Thyroid gland (tissue), 4 donors: Measurements from ENCODE around the gene PDSS1. TPM values are rescaled to one million over a fixed set of nuclear protein-coding genes. Genes with fewer than 3 reads are reported as not detected.
"Not testable (repeated sequence)": the region's sequence is repeated elsewhere in the genome, so short reads cannot be mapped to it uniquely, and the experiment has no call there.

Experiments
- DNase-seq, 2 donors: peaks; one replicate each; pipeline ENCODE4 v3.0.0-alpha.2; 2019
- H3K27ac ChIP-seq, 3 donors: fragments of 200-600 bp; sonication (generic); 1 replicate in 2 of 3; 2 replicates in 1 of 3; pipeline ENCODE4 v1.5.1; 2016 to 2019; ENCODE audit warnings: mild to moderate bottlenecking in 1 of 3, moderate library complexity in 1 of 3
- H3K27me3 ChIP-seq: fragments of 200-600 bp; sonication (generic); one replicate; pipeline ENCODE4 v1.5.1; 2019
- H3K36me3 ChIP-seq, 2 donors: fragments of 200-600 bp; sonication (generic); one replicate each; pipeline ENCODE4 v1.5.1; 2016 to 2019
- H3K4me1 ChIP-seq, 2 donors: fragments of 200-600 bp; sonication (generic); one replicate each; pipeline ENCODE4 v1.5.1; 2017 to 2019
- H3K4me3 ChIP-seq, 3 donors: fragments of 200-600 bp; sonication (generic); replicated peaks in 1 of 3; 1 replicate in 2 of 3; 2 replicates in 1 of 3; pipeline ENCODE4 v1.5.1; 2016; ENCODE audit warnings: mild to moderate bottlenecking in 1 of 3
- H3K9me3 ChIP-seq: fragments of 200-600 bp; sonication (generic); one replicate; pipeline ENCODE4 v1.5.1; 2017
- POLR2A ChIP-seq, 2 donors: fragments of 450-650 bp; IDR thresholded peaks; one replicate each; pipeline ENCODE4 v1.6.1; 2017; ENCODE audit warnings: antibody characterized with exemption in 2 of 2, mild to moderate bottlenecking in 2 of 2, moderate library complexity in 1 of 2
- WGBS, 2 donors: methylation state at CpG; one replicate each; pipeline ENCODE4 v1.1.5; 2017; 5-methylcytosine and 5-hydroxymethylcytosine counted together
- intact Hi-C: fragments of 100-400 bp; cut with DNase I; formaldehyde crosslinking; loops from one replicate; pipeline ENCODE4 v1.15.1; 2023
- total RNA-seq, 4 donors: library from RNA; depleted of rRNA; stranded (reverse); fragments of >200 nt; gene quantifications; one replicate each; pipeline ENCODE4 v1.2.3, GENCODE V29; 2016
- TF ChIP-seq, protein P1 (sequence below), 6 experiments: fragments of 200-600 bp in 3 of 6; fragments of 450-650 bp in 3 of 6; sonication (generic) in 3 of 6; IDR thresholded peaks; one replicate each; pipeline ENCODE4 v1.5.1; 2016 to 2019; ENCODE audit warnings: antibody characterized with exemption in 6 of 6, mild to moderate bottlenecking in 2 of 6, inconsistent platforms in 1 of 6, moderate library complexity in 1 of 6

Gene PDSS1
- total RNA-seq, 4 donors from 2014 or later = 2.7 to 15.0 (median 3.6) TPM

- H3K4me1 ChIP-seq = no peaks in the 10 kb centered on the region
- DNase-seq = no peak
- TF ChIP-seq, protein P1, sequence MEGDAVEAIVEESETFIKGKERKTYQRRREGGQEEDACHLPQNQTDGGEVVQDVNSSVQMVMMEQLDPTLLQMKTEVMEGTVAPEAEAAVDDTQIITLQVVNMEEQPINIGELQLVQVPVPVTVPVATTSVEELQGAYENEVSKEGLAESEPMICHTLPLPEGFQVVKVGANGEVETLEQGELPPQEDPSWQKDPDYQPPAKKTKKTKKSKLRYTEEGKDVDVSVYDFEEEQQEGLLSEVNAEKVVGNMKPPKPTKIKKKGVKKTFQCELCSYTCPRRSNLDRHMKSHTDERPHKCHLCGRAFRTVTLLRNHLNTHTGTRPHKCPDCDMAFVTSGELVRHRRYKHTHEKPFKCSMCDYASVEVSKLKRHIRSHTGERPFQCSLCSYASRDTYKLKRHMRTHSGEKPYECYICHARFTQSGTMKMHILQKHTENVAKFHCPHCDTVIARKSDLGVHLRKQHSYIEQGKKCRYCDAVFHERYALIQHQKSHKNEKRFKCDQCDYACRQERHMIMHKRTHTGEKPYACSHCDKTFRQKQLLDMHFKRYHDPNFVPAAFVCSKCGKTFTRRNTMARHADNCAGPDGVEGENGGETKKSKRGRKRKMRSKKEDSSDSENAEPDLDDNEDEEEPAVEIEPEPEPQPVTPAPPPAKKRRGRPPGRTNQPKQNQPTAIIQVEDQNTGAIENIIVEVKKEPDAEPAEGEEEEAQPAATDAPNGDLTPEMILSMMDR (IDR thresholded peaks at IDR 0.05) = no peak
- no peak for TF ChIP-seq POLR2A (IDR thresholded peaks at IDR 0.05)
- H3K36me3 ChIP-seq = no peaks in the 10 kb centered on the region
- H3K27me3 ChIP-seq = no peaks in the 10 kb centered on the region
- H3K9me3 ChIP-seq = no peaks in the 10 kb centered on the region
- WGBS, 2 donors = 51 to 55% methylated on average over 6 of the region's 6 CpGs
- H3K27ac ChIP-seq = no peak overlapping the region
- H3K4me3 ChIP-seq = no peak overlapping the region
- intact Hi-C loops = no loop called here
Observed at GRCh38 chr10:26690731-26691475, 6.6 kb upstream of the PDSS1 start.

GRCh38 chr10:26694536-26694935, 3.0 kb upstream of the PDSS1 start:
- H3K4me3 ChIP-seq, DNase-seq, H3K27ac ChIP-seq, H3K27me3 ChIP-seq, intact Hi-C loops, H3K4me1 ChIP-seq, H3K9me3 ChIP-seq, H3K36me3 ChIP-seq: not testable (repeated sequence)
- 78 to 83% methylated on average over 4 of the region's 4 CpGs for WGBS, 2 donors

DNA sequence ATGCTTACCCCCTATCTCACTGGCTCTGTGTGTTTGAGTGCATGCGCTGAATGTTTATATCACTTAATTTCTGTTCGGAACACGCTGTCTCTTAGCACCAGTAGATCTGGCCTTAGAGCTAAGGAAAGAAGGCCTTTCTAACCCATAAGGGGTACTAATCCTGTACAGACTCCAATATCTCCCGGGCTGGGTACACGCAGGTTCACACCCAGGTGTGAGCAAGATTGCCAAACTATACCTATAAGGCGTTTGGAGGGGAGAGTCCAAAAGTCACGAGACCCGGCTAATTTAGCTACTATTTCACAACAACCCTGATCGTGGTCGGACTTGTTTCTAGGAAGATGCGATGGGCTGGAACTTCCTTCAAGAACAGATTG, 727 bp upstream of the PDSS1 start:
- no peak for DNase-seq
- Histone ChIP-seq H3K27me3 (no peaks in the 10 kb centered on the region), H3K36me3 (no peaks in the 10 kb centered on the region), H3K27ac (peak overlapping the region in 2 of 3 donors; percentile 95 to 96), H3K9me3 (no peaks in the 10 kb centered on the region), H3K4me1 (peaks cover 8% of the 10 kb centered on the region in 2 donors), H3K4me3 (peak overlapping the region; percentile 87 to 93 (median 88))
- TF ChIP-seq, protein P1 (IDR thresholded peaks at IDR 0.05) = no peak
- no peak for TF ChIP-seq POLR2A (IDR thresholded peaks at IDR 0.05)
- intact Hi-C loops = no loop called here
- WGBS, 2 donors = 23 to 25% methylated on average over 11 of the region's 11 CpGs

- WGBS, 2 donors = 1 to 3% methylated on average over 40 to 42 of the region's 42 CpGs
- Histone ChIP-seq H3K4me3 (peak overlapping the region; percentile 87 to 93 (median 88)), H3K27me3 (no peaks in the 10 kb centered on the region), H3K27ac (peak overlapping the region in 2 of 3 donors; percentile 95 to 96), H3K4me1 (peaks cover 8% of the 10 kb centered on the region in 2 donors), H3K9me3 (no peaks in the 10 kb centered on the region), H3K36me3 (no peaks in the 10 kb centered on the region)
- DNase-seq = no peak
- TF ChIP-seq, protein P1 (IDR thresholded peaks at IDR 0.05) = no peak
- TF ChIP-seq POLR2A (IDR thresholded peaks at IDR 0.05) = no peak
- intact Hi-C loops = no loop called here
Observed at GRCh38 chr10:26697922-26698608, 564 bp downstream of the PDSS1 start.

DNA sequence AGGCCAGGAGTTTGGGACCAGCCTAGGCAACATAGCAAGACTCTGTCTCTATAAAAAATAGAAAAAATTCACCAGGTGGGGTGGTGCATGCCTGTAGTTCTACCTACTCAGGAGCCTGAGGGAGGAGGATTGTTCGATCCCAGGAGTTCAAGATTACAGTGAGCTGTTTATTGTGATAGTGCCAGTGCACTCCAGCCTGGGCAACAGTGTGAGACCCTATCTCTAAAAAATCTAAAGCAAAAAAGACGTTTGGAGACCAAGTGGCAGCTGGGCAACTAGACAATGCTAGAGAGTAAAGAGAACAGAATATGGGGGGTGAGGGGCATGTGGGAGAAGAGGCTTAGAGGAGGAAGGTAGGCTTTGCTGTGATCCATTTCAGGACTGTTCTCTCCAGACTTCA, 1.4 kb downstream of the PDSS1 start:
- WGBS, 2 donors = 83 to 84% methylated on average over 2 of the region's 2 CpGs
- Histone ChIP-seq H3K4me1 (peaks cover 8% of the 10 kb centered on the region in 2 donors), H3K9me3 (no peaks in the 10 kb centered on the region), H3K27me3 (no peaks in the 10 kb centered on the region), H3K36me3 (no peaks in the 10 kb centered on the region), H3K4me3 (no peak overlapping the region), H3K27ac (no peak overlapping the region)
- no peak for DNase-seq
- intact Hi-C loops = no loop called here
- TF ChIP-seq POLR2A (IDR thresholded peaks at IDR 0.05) = no peak
- TF ChIP-seq, protein P1 (IDR thresholded peaks at IDR 0.05) = no peak
